ENCODE results near the gene SEMA6A. TPM values are rescaled to one million over a fixed set of nuclear protein-coding genes. Genes with fewer than 3 reads are reported as not detected.

The SEMA6A gene
- total RNA-seq, 1 experiment from 2014 or later = 406 TPM

DNA sequence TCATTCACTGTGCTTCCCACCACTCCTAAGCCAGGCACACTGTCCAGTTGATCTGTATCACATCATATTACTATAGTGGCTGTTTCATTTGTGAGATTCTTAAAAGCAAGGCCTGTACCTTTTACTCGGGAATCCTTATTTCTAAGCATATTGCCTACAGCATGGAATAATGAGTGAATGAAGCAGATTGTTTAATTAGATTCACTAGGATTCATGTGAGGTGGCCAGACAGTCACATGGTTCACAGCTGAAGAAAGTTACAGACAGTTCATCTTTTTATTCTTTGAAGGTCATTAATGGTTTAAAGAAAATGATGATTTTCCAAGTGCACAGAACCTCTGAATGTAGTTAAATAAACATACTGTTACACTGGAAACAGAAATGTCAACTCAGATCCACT is 24.3 kb upstream of the SEMA6A start:
- Mint-ChIP-seq H3K27ac (no peak overlapping the region), H3K4me3 (no peak overlapping the region), H3K4me1 (peaks cover 8% of the 10 kb centered on the region), H3K9me3 (no peaks in the 10 kb centered on the region), H3K36me3 (no peaks in the 10 kb centered on the region), H3K27me3 (ENCODE audit: low read depth) (no peaks in the 10 kb centered on the region)
- POLR2A ChIA-PET = no interaction called here
- CTCF ChIA-PET = no interaction called here
- DNase-seq (ENCODE audit: low spot score) = no peak
- ATAC-seq = no peak
- TF ChIP-seq, protein P1, sequence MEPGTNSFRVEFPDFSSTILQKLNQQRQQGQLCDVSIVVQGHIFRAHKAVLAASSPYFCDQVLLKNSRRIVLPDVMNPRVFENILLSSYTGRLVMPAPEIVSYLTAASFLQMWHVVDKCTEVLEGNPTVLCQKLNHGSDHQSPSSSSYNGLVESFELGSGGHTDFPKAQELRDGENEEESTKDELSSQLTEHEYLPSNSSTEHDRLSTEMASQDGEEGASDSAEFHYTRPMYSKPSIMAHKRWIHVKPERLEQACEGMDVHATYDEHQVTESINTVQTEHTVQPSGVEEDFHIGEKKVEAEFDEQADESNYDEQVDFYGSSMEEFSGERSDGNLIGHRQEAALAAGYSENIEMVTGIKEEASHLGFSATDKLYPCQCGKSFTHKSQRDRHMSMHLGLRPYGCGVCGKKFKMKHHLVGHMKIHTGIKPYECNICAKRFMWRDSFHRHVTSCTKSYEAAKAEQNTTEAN (CRISPR knock-in tag; IDR thresholded peaks at IDR 0.05) = no peak
- TF ChIP-seq GRHL2 (CRISPR knock-in tag; IDR thresholded peaks at IDR 0.05; ENCODE audit: insufficient replicate concordance, severe bottlenecking) (no peak), HMGA2 (CRISPR knock-in tag; IDR thresholded peaks at IDR 0.05) (no peak), RELA (CRISPR knock-in tag; IDR thresholded peaks at IDR 0.05; ENCODE audit: borderline replicate concordance) (no peak)
- TF ChIP-seq, protein P2, sequence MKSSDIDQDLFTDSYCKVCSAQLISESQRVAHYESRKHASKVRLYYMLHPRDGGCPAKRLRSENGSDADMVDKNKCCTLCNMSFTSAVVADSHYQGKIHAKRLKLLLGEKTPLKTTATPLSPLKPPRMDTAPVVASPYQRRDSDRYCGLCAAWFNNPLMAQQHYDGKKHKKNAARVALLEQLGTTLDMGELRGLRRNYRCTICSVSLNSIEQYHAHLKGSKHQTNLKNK (CRISPR knock-in tag; IDR thresholded peaks at IDR 0.05) = no peak
- TF ChIP-seq, protein P3, sequence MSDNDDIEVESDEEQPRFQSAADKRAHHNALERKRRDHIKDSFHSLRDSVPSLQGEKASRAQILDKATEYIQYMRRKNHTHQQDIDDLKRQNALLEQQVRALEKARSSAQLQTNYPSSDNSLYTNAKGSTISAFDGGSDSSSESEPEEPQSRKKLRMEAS (CRISPR knock-in tag; IDR thresholded peaks at IDR 0.05) = no peak
- TF ChIP-seq, protein P4, sequence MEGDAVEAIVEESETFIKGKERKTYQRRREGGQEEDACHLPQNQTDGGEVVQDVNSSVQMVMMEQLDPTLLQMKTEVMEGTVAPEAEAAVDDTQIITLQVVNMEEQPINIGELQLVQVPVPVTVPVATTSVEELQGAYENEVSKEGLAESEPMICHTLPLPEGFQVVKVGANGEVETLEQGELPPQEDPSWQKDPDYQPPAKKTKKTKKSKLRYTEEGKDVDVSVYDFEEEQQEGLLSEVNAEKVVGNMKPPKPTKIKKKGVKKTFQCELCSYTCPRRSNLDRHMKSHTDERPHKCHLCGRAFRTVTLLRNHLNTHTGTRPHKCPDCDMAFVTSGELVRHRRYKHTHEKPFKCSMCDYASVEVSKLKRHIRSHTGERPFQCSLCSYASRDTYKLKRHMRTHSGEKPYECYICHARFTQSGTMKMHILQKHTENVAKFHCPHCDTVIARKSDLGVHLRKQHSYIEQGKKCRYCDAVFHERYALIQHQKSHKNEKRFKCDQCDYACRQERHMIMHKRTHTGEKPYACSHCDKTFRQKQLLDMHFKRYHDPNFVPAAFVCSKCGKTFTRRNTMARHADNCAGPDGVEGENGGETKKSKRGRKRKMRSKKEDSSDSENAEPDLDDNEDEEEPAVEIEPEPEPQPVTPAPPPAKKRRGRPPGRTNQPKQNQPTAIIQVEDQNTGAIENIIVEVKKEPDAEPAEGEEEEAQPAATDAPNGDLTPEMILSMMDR (IDR thresholded peaks at IDR 0.05) = no peak

GRCh38 chr5:116595498-116595897 is 20.9 kb upstream of the SEMA6A start:
- peaks cover 14% of the 10 kb centered on the region for H3K4me1 Mint-ChIP-seq
- CTCF ChIA-PET = no interaction called here
- no peaks in the 10 kb centered on the region for H3K27me3 Mint-ChIP-seq (ENCODE audit: low read depth)
- H3K27ac Mint-ChIP-seq = no peak overlapping the region
- no peak for DNase-seq (ENCODE audit: low spot score)
- H3K4me3 Mint-ChIP-seq = no peak overlapping the region
- no peak for TF ChIP-seq E2F1 (CRISPR knock-in tag; IDR thresholded peaks at IDR 0.05)
- TF ChIP-seq ZNF317 (CRISPR knock-in tag; IDR thresholded peaks at IDR 0.05; ENCODE audit: borderline replicate concordance, low read depth) = no peak
- TF ChIP-seq, protein P3 (CRISPR knock-in tag; IDR thresholded peaks at IDR 0.05) = no peak
- no peak for TF ChIP-seq ZNF219 (CRISPR knock-in tag; IDR thresholded peaks at IDR 0.05; ENCODE audit: borderline replicate concordance)
- TF ChIP-seq AFF4 (CRISPR knock-in tag; IDR thresholded peaks at IDR 0.05; ENCODE audit: borderline replicate concordance) = no peak
- TF ChIP-seq, protein P5, sequence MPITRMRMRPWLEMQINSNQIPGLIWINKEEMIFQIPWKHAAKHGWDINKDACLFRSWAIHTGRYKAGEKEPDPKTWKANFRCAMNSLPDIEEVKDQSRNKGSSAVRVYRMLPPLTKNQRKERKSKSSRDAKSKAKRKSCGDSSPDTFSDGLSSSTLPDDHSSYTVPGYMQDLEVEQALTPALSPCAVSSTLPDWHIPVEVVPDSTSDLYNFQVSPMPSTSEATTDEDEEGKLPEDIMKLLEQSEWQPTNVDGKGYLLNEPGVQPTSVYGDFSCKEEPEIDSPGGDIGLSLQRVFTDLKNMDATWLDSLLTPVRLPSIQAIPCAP (CRISPR knock-in tag; IDR thresholded peaks at IDR 0.05) = no peak
- TF ChIP-seq CBFB (CRISPR knock-in tag; IDR thresholded peaks at IDR 0.05; ENCODE audit: low read depth) = no peak
- no peak for TF ChIP-seq ZNF263 (CRISPR knock-in tag; IDR thresholded peaks at IDR 0.05; ENCODE audit: low read depth)
- TF ChIP-seq ZBTB21 (CRISPR knock-in tag; IDR thresholded peaks at IDR 0.05; ENCODE audit: borderline replicate concordance) = no peak
- no peak for ATAC-seq
- H3K36me3 Mint-ChIP-seq = peaks cover 5% of the 10 kb centered on the region
- POLR2A ChIA-PET = no interaction called here
- peaks cover 4% of the 10 kb centered on the region for H3K9me3 Mint-ChIP-seq
